IMR-90 (cell line): ENCODE measurements around the gene BCAS3. TPM values are rescaled to one million over a fixed set of nuclear protein-coding genes. Genes with fewer than 3 reads are reported as not detected.

Source experiments
- ATAC-seq: fragments of 200-7000 bp; cut with Tn5 transposase; 2 replicates; pipeline ENCODE4 v1.9.1; 2020; ENCODE audit warnings: low read depth, mild to moderate bottlenecking, moderate library complexity
- BruUV-seq: library from RNA; stranded (reverse); fragments of 400-500 nt; replicated peaks from 2 replicates; lab custom pipeline; 2021; lab: Mats Ljungman, UMichigan
- CTCF ChIA-PET: fragments of 300-600 bp; formaldehyde crosslinking; extraction: SDS; loops from one replicate; lab custom pipeline; 2021; ENCODE audit warnings: antibody characterized with exemption; lab: Yijun Ruan, JAX
- POLR2A ChIA-PET: fragments of 300-600 bp; sonication (Branson Sonifier 250); formaldehyde crosslinking; loops from one replicate; lab custom pipeline; 2022; ENCODE audit warnings: antibody characterized with exemption; ENCODE audit not compliant: unreplicated experiment; lab: Charles Lee
- DNase-seq: peaks from one replicate; pipeline ENCODE4 v3.0.0; 2013
- H2AFZ ChIP-seq: replicated peaks from 2 replicates; pipeline ENCODE3; 2013; ENCODE audit warnings: low read length, mild to moderate bottlenecking; ENCODE audit not compliant: poor library complexity
- H2AK5ac ChIP-seq: 2 replicates; pipeline ENCODE4 v1.6.1; 2013; ENCODE audit warnings: low read depth, low read length, inconsistent platforms
- H2AK9ac ChIP-seq: replicated peaks from 2 replicates; pipeline ENCODE3; 2013; ENCODE audit warnings: mild to moderate bottlenecking, low read depth, low read length, moderate library complexity; ENCODE audit not compliant: poor library complexity
- H2BK120ac ChIP-seq: 2 replicates; pipeline ENCODE4 v1.6.1; 2013; ENCODE audit warnings: low read depth, low read length, inconsistent platforms
- H2BK15ac ChIP-seq: 3 replicates; pipeline ENCODE4 v1.6.1; 2013; ENCODE audit warnings: low read depth, low read length, inconsistent platforms
- H2BK20ac ChIP-seq: 2 replicates; pipeline ENCODE4 v1.6.1; 2013; ENCODE audit warnings: low read depth, mild to moderate bottlenecking, inconsistent platforms, low read length, moderate library complexity
- H2BK5ac ChIP-seq: 2 replicates; pipeline ENCODE4 v1.6.1; 2013; ENCODE audit warnings: mild to moderate bottlenecking, low read depth, low read length, inconsistent platforms; ENCODE audit not compliant: poor library complexity, severe bottlenecking
- H3K14ac ChIP-seq: replicated peaks from 2 replicates; pipeline ENCODE4 v1.6.1; 2013; ENCODE audit warnings: low read depth, low read length, inconsistent platforms
- H3K18ac ChIP-seq: 2 replicates; pipeline ENCODE4 v1.6.1; 2013; ENCODE audit warnings: low read depth, low read length, control low read depth
- H3K23ac ChIP-seq: 2 replicates; pipeline ENCODE4 v1.6.1; 2013; ENCODE audit warnings: low read depth, low read length, inconsistent platforms
- H3K27ac ChIP-seq: 2 replicates; pipeline ENCODE4 v1.5.1; 2013; ENCODE audit warnings: mild to moderate bottlenecking, control low read depth, low read length; ENCODE audit not compliant: insufficient read depth
- H3K27me3 ChIP-seq: 2 replicates; pipeline ENCODE4 v1.6.1; 2013; ENCODE audit warnings: low read length; ENCODE audit not compliant: control insufficient read depth, insufficient read depth
- H3K36me3 ChIP-seq: 2 replicates; pipeline ENCODE4 v1.6.1; 2013; ENCODE audit warnings: low read length, mixed read lengths; ENCODE audit not compliant: control insufficient read depth, insufficient read depth
- H3K4ac ChIP-seq: 2 replicates; pipeline ENCODE4 v1.6.1; 2013; ENCODE audit warnings: low read depth, low read length, inconsistent platforms
- H3K4me1 ChIP-seq: 2 replicates; pipeline ENCODE4 v1.6.1; 2013; ENCODE audit warnings: low read length, mixed read lengths; ENCODE audit not compliant: control insufficient read depth, insufficient read depth
- H3K4me2 ChIP-seq: 2 replicates; pipeline ENCODE4 v1.6.1; 2013; ENCODE audit warnings: low read depth, mild to moderate bottlenecking, control low read depth, low read length, moderate library complexity
- H3K4me3 ChIP-seq: 2 replicates; pipeline ENCODE4 v1.5.1; 2013; ENCODE audit warnings: low read depth, mild to moderate bottlenecking, control low read depth, low read length, moderate library complexity; ENCODE audit not compliant: insufficient read depth
- H3K56ac ChIP-seq: 2 replicates; pipeline ENCODE4 v1.6.1; 2013; ENCODE audit warnings: low read length, inconsistent platforms; ENCODE audit not compliant: insufficient read depth; ENCODE audit errors: extremely low read depth
- H3K79me1 ChIP-seq, 2 experiments: 2 replicates each; pipeline ENCODE4 v1.6.1; 2013; ENCODE audit warnings: low read length in 2 of 2, inconsistent platforms in 1 of 2, low read depth in 1 of 2
- H3K9ac ChIP-seq: 2 replicates; pipeline ENCODE4 v1.6.1; 2013; ENCODE audit warnings: low read depth, low read length, control low read depth
- H3K9me1 ChIP-seq: 2 replicates; pipeline ENCODE4 v1.6.1; 2013; ENCODE audit warnings: low read length, inconsistent platforms; ENCODE audit not compliant: insufficient read depth
- H3K9me3 ChIP-seq: 2 replicates; pipeline ENCODE4 v1.6.1; 2013; ENCODE audit warnings: low read length; ENCODE audit not compliant: control insufficient read depth, insufficient read depth
- H4K20me1 ChIP-seq: 2 replicates; pipeline ENCODE4 v1.6.1; 2013; ENCODE audit warnings: low read length, inconsistent platforms; ENCODE audit not compliant: insufficient read depth
- H4K5ac ChIP-seq: 2 replicates; pipeline ENCODE4 v1.6.1; 2013; ENCODE audit warnings: mild to moderate bottlenecking, low read depth, low read length, control low read depth
- H4K8ac ChIP-seq, 2 experiments: 2 replicates each; pipeline ENCODE4 v1.6.1; 2013; ENCODE audit warnings: low read depth in 2 of 2, low read length in 2 of 2, control low read depth in 1 of 2, inconsistent platforms in 1 of 2
- H4K91ac ChIP-seq: 2 replicates; pipeline ENCODE4 v1.6.1; 2013; ENCODE audit warnings: low read depth, low read length, inconsistent platforms; ENCODE audit not compliant: insufficient read depth
- MAZ ChIP-seq: IDR thresholded peaks from 2 replicates; pipeline ENCODE4 v1.6.1; 2012; ENCODE audit warnings: low read depth, mild to moderate bottlenecking, low read length, improper control_type of control experiment, moderate library complexity, borderline replicate concordance
- NFE2L2 ChIP-seq: fragments of 150-350 bp; IDR thresholded peaks from 2 replicates; pipeline ENCODE4 v1.6.1; 2016; ENCODE audit warnings: low read depth, mild to moderate bottlenecking, low read length
- WGBS, 2 experiments: methylation state at CpG; one replicate each; pipeline versions ENCODE4 v1.1.5 to v1.1.7; 2013; ENCODE audit warnings: missing lambda C conversion rate in 2 of 2; ENCODE audit not compliant: insufficient read length in 1 of 2; ENCODE audit errors: extremely low coverage in 2 of 2; 5-methylcytosine and 5-hydroxymethylcytosine counted together
- dilution Hi-C: fragments of 300-500 bp; cut with HindIII; formaldehyde crosslinking; loops from one replicate; pipeline ENCODE4 v1.14.3; 2018; ENCODE audit warnings: low sequenced_read_pairs; ENCODE audit not compliant: unreplicated experiment
- in situ Hi-C: fragments of 300-500 bp; cut with MboI; formaldehyde crosslinking; loops from 3 replicates; pipeline ENCODE4 v1.14.3; 2019; ENCODE audit warnings: low sequenced_read_pairs, inconsistent platforms, mixed read lengths
- intact Hi-C: fragments of 100-400 bp; cut with micrococcal nuclease; formaldehyde crosslinking; loops from 2 replicates; pipeline ENCODE4 v1.10.0; 2022
- polyA plus RNA-seq, 3 experiments: library from polyadenylated mRNA; depleted of rRNA; stranded (reverse); fragments of >200 nt; gene quantifications; 2 replicates each; pipeline ENCODE4 v1.2.3, GENCODE V29; 2012; ENCODE audit warnings: low replicate concordance in 1 of 3
- total RNA-seq: library from RNA; depleted of rRNA; stranded (reverse); fragments of >200 nt; gene quantifications from 2 replicates; pipeline ENCODE4 v1.2.3, GENCODE V29; 2012
- TF ChIP-seq, protein P1 (sequence below): fragments of 150-350 bp; IDR thresholded peaks from 2 replicates; pipeline ENCODE4 v1.6.1; 2016; ENCODE audit warnings: low read depth, mild to moderate bottlenecking, low read length, moderate library complexity, borderline replicate concordance

BCAS3 gene
- total and polyA plus RNA-seq, 2 of the 4 experiments (the other 2 are of a cell fraction): 6.3 to 27.1 TPM

- no peaks in the 10 kb centered on the region for H3K79me1 ChIP-seq
- no peak overlapping the region for H2AFZ ChIP-seq
- H3K4me1 ChIP-seq: no peaks in the 10 kb centered on the region
- BruUV-seq: no TSS peak
- H3K27ac ChIP-seq: no peak overlapping the region
- H3K4ac ChIP-seq: no peak overlapping the region
- no peak overlapping the region for H3K14ac ChIP-seq
- in situ Hi-C loops: no loop called here
- no peak overlapping the region for H2BK120ac ChIP-seq
- no peak overlapping the region for H3K23ac ChIP-seq
- no peaks in the 10 kb centered on the region for H3K27me3 ChIP-seq
- dilution Hi-C loops: no loop called here
- no peaks in the 10 kb centered on the region for H4K20me1 ChIP-seq
- no CpG with 5 or more reads among the region's 3 CpGs for WGBS, 2 experiments
- no peak overlapping the region for H2BK20ac ChIP-seq
- DNase-seq: no peak
- POLR2A ChIA-PET: no interaction called here
- no peak overlapping the region for H3K9ac ChIP-seq
- no peak overlapping the region for H2AK9ac ChIP-seq
- H3K9me3 ChIP-seq: no peaks in the 10 kb centered on the region
- H3K56ac ChIP-seq: no peak overlapping the region
- no peak for ATAC-seq
- no peak for TF ChIP-seq MAZ
- TF ChIP-seq NFE2L2: no peak
- TF ChIP-seq, protein P1, sequence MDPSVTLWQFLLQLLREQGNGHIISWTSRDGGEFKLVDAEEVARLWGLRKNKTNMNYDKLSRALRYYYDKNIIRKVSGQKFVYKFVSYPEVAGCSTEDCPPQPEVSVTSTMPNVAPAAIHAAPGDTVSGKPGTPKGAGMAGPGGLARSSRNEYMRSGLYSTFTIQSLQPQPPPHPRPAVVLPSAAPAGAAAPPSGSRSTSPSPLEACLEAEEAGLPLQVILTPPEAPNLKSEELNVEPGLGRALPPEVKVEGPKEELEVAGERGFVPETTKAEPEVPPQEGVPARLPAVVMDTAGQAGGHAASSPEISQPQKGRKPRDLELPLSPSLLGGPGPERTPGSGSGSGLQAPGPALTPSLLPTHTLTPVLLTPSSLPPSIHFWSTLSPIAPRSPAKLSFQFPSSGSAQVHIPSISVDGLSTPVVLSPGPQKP: no peak
- H2BK15ac ChIP-seq: no peak overlapping the region
- intact Hi-C loops: no loop called here
- no peak overlapping the region for H4K91ac ChIP-seq
- H3K9me1 ChIP-seq: peaks cover 6% of the 10 kb centered on the region; the same call in 1 of the 2 replicates
- no peak overlapping the region for H3K4me2 ChIP-seq
- no peak overlapping the region for H2AK5ac ChIP-seq
- H3K36me3 ChIP-seq: no peaks in the 10 kb centered on the region
- H3K18ac ChIP-seq: no peak overlapping the region
- no peak overlapping the region for H4K5ac ChIP-seq
- H3K4me3 ChIP-seq: no peak overlapping the region
- no peak overlapping the region for H4K8ac ChIP-seq
- CTCF ChIA-PET: no interaction called here
- no peak overlapping the region for H2BK5ac ChIP-seq
These were observed 315.8 kb downstream of the BCAS3 start for GRCh38 chr17:60993497-60993896.
